Ectodermal cell (in vitro differentiated cells): ENCODE data around the gene FEN1.

Experiments used
- H3K27ac ChIP-seq: 2 replicates; pipeline ENCODE4 v1.7.0; 2013; ENCODE audit warnings: mild to moderate bottlenecking, low read depth, low read length; ENCODE audit not compliant: insufficient read depth, poor library complexity, severe bottlenecking
- H3K27me3 ChIP-seq: 2 replicates; pipeline ENCODE4 v1.7.0; 2013; ENCODE audit warnings: mild to moderate bottlenecking, low read length; ENCODE audit not compliant: insufficient read depth, control insufficient read depth, poor library complexity, severe bottlenecking
- H3K36me3 ChIP-seq: one replicate; pipeline ENCODE4 v1.7.0; 2013; ENCODE audit warnings: low read length; ENCODE audit not compliant: control insufficient read depth, insufficient read depth
- H3K4me1 ChIP-seq: one replicate; pipeline ENCODE4 v1.7.0; 2013; ENCODE audit warnings: low read length; ENCODE audit not compliant: control insufficient read depth, insufficient read depth
- H3K4me3 ChIP-seq: 2 replicates; pipeline ENCODE4 v1.7.0; 2013; ENCODE audit warnings: low read depth, low read length, control low read depth; ENCODE audit not compliant: insufficient read depth
- H3K9me3 ChIP-seq: 2 replicates; pipeline ENCODE4 v1.7.0; 2013; ENCODE audit warnings: mild to moderate bottlenecking, low read length, moderate library complexity; ENCODE audit not compliant: control insufficient read depth
- WGBS, 2 experiments: methylation state at CpG; one replicate each; pipeline ENCODE4 v1.1.7; 2013; ENCODE audit warnings: missing lambda C conversion rate in 2 of 2; 5-methylcytosine and 5-hydroxymethylcytosine counted together

FEN1 gene

DNA sequence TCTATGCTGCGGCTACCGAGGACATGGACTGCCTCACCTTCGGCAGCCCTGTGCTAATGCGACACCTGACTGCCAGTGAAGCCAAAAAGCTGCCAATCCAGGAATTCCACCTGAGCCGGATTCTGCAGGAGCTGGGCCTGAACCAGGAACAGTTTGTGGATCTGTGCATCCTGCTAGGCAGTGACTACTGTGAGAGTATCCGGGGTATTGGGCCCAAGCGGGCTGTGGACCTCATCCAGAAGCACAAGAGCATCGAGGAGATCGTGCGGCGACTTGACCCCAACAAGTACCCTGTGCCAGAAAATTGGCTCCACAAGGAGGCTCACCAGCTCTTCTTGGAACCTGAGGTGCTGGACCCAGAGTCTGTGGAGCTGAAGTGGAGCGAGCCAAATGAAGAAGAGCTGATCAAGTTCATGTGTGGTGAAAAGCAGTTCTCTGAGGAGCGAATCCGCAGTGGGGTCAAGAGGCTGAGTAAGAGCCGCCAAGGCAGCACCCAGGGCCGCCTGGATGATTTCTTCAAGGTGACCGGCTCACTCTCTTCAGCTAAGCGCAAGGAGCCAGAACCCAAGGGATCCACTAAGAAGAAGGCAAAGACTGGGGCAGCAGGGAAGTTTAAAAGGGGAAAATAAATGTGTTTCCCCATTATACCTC, 3.3 kb downstream of the FEN1 start:
- 96% methylated on average over 18 of the region's 18 CpGs for WGBS, 2 experiments
- Histone ChIP-seq H3K4me1 (peaks cover 9% of the 10 kb centered on the region), H3K27ac (no peak overlapping the region), H3K9me3 (no peaks in the 10 kb centered on the region), H3K4me3 (no peak overlapping the region), H3K36me3 (peaks cover 17% of the 10 kb centered on the region), H3K27me3 (no peaks in the 10 kb centered on the region)

DNA sequence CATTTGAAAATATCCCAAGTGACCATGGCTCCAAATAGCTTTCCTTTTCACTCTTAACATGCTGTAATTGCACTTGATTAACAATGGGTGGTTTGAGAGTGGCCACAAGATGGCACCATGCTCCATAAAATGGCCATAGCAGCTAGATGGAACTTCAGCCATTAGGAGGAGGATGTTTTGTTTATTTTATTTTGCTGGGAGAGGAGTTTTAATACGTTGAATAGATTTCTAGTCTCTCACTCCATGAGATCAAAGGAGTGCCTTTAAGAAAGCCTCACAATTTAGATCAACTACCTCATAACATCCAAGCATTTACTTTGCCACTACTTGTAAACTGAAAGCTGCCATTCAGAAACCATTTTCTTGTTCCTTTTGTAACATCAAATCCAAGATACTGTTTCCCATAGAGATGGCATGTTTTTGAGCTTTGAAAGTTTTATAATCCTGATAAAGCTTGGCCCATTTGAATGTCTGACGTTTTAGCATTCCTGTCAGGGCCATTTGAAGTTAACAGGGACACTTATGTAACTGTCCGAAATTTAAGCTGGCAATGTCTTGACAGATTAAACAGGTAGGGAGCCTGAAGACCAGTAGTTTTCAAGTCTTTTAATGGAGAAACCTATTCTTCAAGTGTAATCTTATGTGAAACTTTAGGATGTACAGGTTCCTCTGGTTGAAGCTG, 4.7 kb downstream of the FEN1 start:
- WGBS, 2 experiments: 70 to 93% methylated on average over 2 to 3 of the region's 3 CpGs
- no peaks in the 10 kb centered on the region for H3K4me1 ChIP-seq
- no peak overlapping the region for H3K27ac ChIP-seq
- H3K27me3 ChIP-seq: no peaks in the 10 kb centered on the region
- no peaks in the 10 kb centered on the region for H3K9me3 ChIP-seq
- peaks cover 24% of the 10 kb centered on the region for H3K36me3 ChIP-seq
- H3K4me3 ChIP-seq: no peak overlapping the region

DNA sequence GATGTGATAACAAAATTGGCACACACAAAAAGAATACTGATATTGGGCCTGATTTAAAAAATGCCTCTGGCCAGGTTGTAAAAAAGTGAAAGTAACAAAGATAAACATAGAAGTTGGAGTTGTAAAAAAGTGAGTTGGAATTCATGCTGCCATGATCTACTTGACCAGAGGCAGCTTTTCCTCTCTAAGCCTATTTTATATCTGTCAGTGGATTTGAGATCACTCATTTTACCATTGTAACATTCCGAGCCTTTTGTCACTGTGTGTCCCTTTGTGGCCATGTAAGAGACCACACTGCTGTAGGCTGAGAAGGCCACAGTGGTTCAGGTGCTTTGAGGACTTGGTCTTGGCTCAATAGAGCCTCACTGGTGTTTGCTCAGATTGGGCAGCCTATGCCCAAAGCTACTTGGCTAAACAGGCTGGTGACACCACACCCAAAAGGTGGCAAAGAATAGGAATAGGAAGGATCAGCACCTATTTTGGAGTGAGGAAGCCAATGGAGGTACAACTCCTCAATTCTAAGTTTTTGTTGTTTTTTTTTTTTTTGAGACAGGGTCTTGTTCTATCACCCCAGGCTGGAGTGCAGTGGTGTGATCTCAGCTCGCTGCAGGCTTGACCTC, 7.1 kb downstream of the FEN1 start:
- 92 to 96% methylated on average over 2 of the region's 2 CpGs for WGBS, 2 experiments
- no peak overlapping the region for H3K4me3 ChIP-seq
- no peaks in the 10 kb centered on the region for H3K4me1 ChIP-seq
- H3K9me3 ChIP-seq: no peaks in the 10 kb centered on the region
- H3K27me3 ChIP-seq: no peaks in the 10 kb centered on the region
- H3K27ac ChIP-seq: no peak overlapping the region
- H3K36me3 ChIP-seq: peaks cover 44% of the 10 kb centered on the region

DNA sequence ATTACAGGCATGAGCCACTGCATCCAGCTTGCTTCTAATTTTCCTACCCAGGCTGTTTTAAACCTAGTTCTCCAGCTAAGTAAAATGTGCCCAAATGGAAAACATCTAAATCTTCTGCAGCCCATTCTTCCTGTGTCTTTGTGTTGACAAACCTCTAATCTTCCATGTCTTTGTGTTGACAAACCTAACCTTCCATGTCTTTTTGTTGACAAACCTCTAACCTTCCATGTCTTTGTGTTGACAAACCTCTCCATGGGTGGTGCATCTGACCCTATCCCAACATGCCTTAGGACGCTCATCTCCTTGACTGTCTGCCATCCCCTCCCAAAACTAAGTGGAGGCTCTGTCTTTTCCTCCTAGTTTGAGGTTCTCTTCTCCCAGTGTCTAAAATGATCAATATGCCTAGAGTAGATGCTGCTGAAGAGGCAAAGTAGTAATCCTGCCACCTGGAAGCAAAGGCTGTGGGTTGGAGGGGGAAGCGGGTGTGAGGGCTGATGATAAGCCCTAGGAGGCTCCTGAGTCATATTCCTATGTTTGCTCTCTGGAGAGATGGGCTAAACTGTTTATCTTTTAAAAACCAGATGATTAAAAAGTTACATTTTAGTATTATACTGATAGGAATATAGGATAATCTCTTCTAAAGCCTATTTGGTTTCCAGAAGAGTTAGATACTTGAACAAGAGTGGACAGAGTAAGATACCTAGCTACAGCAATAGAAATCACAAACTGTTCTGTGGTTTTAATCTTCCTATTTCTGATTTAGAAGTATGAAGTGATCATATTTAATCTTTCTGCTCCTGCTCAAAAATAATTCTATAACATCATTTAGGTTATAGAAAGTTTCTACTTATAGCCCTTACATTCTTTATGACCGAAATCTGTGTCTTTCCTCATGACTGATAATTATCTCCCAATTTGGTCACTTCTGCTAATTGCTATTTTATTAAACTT, 7.9 kb downstream of the FEN1 start:
- H3K9me3 ChIP-seq: no peaks in the 10 kb centered on the region
- no peaks in the 10 kb centered on the region for H3K27me3 ChIP-seq
- no peak overlapping the region for H3K27ac ChIP-seq
- H3K4me3 ChIP-seq: no peak overlapping the region
- WGBS, 2 experiments: 92 to 94% methylated on average over 3 of the region's 3 CpGs
- H3K4me1 ChIP-seq: no peaks in the 10 kb centered on the region
- H3K36me3 ChIP-seq: peaks cover 48% of the 10 kb centered on the region

DNA sequence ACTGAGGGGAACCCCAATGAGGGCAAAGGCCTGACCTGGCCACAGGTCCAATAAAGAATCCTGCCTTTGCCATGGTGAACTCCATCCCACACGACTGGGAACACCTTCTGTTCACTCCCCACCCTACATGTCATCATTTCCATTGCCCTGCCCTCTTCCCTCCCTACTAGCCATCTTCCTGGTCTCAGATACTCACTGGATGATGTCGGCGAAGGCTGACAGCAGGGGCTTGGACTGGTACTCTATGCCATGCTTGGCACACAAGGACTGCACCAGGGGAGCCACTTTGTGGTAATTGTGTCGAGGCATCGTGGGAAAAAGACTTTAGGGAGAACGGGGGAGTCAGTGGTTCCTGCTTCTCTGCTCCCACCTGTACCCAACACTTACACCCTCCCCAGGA, 9.9 kb downstream of the FEN1 start:
- Histone ChIP-seq H3K36me3 (peaks cover 56% of the 10 kb centered on the region), H3K4me3 (no peak overlapping the region), H3K27ac (no peak overlapping the region), H3K27me3 (no peaks in the 10 kb centered on the region), H3K4me1 (no peaks in the 10 kb centered on the region), H3K9me3 (no peaks in the 10 kb centered on the region)
- WGBS, 2 experiments: 94 to 98% methylated on average over 6 of the region's 6 CpGs

DNA sequence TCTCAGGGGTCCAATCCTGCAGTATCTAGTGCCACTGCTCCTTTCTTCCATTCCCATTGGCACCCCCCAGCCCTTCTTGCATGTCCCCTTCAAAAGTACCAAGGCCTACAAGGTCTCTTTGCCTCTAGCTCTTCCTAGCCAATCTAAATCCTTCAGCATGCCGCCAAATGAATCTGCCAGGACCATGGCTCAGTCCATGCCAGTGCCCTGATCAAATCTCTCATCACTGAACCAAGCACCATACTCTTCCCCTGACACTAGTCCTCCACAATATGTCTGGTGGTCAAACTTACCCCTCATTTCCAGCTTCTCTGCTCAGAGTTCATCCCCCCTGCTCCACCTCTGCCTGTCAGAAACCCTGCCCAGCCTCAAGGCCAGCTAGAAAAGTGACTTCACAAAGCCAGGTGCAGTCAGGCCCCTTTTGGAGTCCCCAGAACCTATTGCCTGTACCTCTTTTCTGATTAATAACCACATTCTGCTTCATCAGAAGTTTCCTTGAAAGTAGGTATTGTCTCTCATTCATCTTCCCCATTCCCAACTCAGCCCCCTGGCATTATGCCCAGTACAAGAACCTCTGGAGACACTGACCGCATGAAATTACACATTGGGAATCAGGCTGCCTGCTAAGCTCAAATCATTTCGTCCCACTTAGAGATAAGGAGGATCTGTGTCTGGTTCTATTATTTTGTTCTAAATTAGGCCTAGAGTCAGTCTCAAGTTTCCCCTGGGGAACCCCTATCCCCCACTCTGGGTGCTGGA, 11.4 kb downstream of the FEN1 start:
- WGBS, 2 experiments: 94 to 96% methylated on average over 3 of the region's 3 CpGs
- Histone ChIP-seq H3K27me3 (no peaks in the 10 kb centered on the region), H3K4me1 (no peaks in the 10 kb centered on the region), H3K4me3 (no peak overlapping the region), H3K36me3 (peaks cover 67% of the 10 kb centered on the region), H3K9me3 (no peaks in the 10 kb centered on the region), H3K27ac (no peak overlapping the region)

DNA sequence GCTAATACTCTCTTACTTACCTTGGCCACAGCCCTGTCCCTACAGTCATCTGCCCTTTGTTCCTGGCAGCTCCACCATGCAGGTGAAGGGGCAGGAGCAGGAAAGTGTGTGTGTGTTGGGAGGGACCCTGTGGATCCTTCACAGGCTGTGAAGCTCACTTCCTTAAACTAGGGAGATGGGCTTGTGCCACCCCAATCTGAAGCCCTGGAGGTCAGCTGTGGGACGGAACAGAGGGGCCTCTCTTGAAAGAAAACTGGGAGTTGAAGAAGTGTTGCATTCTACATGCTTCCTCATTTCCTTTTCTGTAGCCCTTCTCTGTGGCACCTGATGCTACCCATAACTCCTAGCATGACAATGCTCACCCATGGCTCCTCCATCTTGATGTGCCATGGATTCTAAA, 12.4 kb downstream of the FEN1 start:
- 80 to 92% methylated on average over 1 of the region's 1 CpG for WGBS, 2 experiments
- no peak overlapping the region for H3K27ac ChIP-seq
- no peaks in the 10 kb centered on the region for H3K4me1 ChIP-seq
- H3K27me3 ChIP-seq: no peaks in the 10 kb centered on the region
- H3K4me3 ChIP-seq: no peak overlapping the region
- H3K9me3 ChIP-seq: no peaks in the 10 kb centered on the region
- peaks cover 74% of the 10 kb centered on the region for H3K36me3 ChIP-seq

DNA sequence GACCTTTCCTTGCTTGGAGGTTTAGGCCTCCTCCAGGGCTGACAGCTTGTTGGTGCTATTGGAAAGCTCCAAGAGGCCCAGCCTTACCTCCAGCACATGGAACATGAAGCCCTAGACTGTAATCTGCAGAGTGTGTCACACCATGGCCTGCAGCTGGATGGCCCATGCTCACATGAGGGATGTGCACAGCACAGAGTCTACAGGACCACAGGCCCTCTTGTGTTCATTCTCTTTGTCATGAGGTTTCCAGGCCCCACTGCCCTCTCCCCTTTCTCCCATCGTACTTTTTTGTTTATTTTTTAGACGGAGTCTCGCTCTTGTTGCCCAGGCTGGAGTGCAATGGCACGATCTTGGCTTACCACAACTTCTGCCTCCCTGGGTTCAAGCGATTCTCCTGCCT, 14.1 kb downstream of the FEN1 start:
- Histone ChIP-seq H3K4me3 (no peak overlapping the region), H3K4me1 (no peaks in the 10 kb centered on the region), H3K27ac (no peak overlapping the region), H3K27me3 (no peaks in the 10 kb centered on the region), H3K36me3 (peaks cover 83% of the 10 kb centered on the region), H3K9me3 (no peaks in the 10 kb centered on the region)
- 91 to 96% methylated on average over 5 of the region's 5 CpGs for WGBS, 2 experiments

DNA sequence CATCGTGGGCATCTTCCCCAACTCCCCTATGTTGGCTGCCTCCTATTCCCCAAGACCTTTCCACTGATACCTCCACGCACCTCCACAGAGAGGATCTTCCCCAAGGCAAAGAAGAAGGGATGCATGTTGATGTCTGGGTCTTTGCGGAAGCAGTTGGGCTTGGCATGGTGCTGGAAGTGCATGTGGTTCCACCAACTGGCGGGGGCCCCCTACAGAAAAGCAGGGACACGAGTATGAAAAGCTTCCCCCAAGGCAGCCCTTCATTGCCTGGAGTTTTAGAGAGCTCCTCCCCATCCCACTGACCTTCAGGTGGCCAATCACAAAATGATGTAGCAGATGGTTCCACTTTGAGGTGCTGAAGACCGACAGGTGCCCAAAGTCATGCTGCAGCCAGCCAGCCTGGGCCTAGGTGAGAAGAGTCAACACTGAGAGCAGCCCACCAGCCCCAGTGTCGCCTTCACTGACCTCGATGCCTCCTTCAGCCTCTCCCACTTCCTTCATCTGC, 18.0 kb downstream of the FEN1 start:
- Histone ChIP-seq H3K27me3 (no peaks in the 10 kb centered on the region), H3K4me1 (no peaks in the 10 kb centered on the region), H3K36me3 (peaks cover 71% of the 10 kb centered on the region), H3K27ac (no peak overlapping the region), H3K4me3 (no peak overlapping the region), H3K9me3 (no peaks in the 10 kb centered on the region)
- WGBS, 2 experiments: 93 to 95% methylated on average over 8 of the region's 8 CpGs
